ENCODE measurements around the gene PTPN2. TPM values are rescaled to one million over a fixed set of nuclear protein-coding genes. Genes with fewer than 3 reads are reported as not detected.
"Not testable (repeated sequence)": the region's sequence is repeated elsewhere in the genome, so short reads cannot be mapped to it uniquely, and the experiment has no call there.

Gene PTPN2
- polyA plus RNA-seq, 3 donors, result 27.6 to 32.4 (median 28.3) TPM

DNA sequence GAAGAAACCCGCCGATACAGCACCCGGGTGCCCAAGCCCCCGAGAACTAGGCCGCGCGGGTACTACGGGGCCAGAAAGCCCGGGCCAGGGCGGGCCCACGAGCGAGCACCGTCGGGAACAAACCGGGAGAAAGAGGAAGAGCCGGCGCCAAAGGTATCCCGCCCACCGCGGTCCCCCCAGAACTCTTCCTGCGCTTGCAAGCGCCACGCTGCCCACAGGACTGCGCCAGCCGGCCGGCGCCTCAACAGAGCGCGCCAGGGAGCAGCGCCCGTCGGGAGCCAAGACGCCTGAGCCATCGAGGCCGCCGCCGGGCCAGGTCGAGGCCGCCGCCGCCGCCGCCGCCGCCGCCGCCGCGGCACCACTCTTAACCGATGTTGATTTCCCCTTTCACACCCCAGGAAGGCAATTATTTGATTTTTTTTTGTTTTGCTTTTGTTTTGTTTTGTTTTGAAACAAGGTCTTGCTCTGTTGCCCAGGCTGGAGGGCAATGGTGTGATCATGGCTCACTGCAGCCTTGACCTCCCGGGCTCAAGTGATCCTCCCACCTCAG lies 12.8 kb upstream of the PTPN2 start:
- 5 to 14% (median 11%) methylated on average over 35 to 41 of the region's 51 CpGs for WGBS, 3 donors
- H3K27ac ChIP-seq (ENCODE audit: low read depth, low read length), result not testable (repeated sequence)

DNA sequence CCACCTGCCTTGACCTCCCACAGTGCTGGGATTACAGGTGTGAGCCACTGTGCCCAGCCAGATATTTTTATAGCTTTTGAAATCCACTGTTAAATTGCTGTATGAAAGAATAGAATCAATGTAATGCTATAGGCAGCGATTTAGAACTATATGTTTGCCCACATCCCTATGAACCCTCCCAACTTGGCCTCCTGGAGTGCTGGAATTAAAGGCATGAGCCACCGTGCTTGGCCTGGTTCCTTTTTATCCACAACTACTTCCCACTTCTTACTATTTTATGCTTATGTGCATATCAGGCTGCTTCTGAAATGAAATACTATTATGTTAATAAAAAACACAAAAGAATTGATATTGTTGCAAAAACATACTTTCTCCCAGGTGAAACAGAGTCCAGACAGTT lies 11.6 kb upstream of the PTPN2 start:
- 69 to 83% (median 78%) methylated on average over 2 of the region's 2 CpGs for WGBS, 3 donors
- no peak overlapping the region for H3K27ac ChIP-seq (ENCODE audit: low read depth, low read length)

DNA sequence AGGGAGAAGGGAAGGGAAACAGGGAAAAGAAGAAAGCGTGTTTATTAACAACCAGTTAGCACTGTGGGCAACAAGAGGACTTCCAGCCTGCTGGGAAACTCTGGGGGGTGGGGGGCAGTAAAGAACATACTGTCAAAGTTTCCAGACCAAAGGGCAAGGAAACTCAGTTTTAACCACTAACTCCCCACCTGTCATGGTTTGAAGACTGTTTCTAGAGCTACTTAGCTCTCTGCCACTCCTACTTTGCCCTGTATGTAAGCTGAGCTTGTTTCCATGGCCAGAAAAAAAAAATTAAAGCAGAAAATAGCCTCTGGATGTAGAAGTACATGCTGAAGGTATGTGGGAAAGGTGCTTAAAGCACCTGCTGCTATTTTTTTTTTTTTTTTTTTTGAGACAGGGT lies 11.0 kb upstream of the PTPN2 start:
- 92 to 94% (median 93%) methylated on average over 1 of the region's 1 CpG for WGBS, 3 donors
- no peak overlapping the region for H3K27ac ChIP-seq (ENCODE audit: low read depth, low read length)

GRCh38 chr18:12891561-12891960 lies 7.5 kb upstream of the PTPN2 start:
- no peak overlapping the region for H3K27ac ChIP-seq (ENCODE audit: low read depth, low read length)
- WGBS, 3 donors, result 78 to 88% (median 85%) methylated on average over 6 of the region's 6 CpGs

GRCh38 chr18:12890964-12891363 lies 6.9 kb upstream of the PTPN2 start:
- 89 to 94% (median 93%) methylated on average over 3 of the region's 3 CpGs for WGBS, 3 donors
- no peak overlapping the region for H3K27ac ChIP-seq (ENCODE audit: low read depth, low read length)

- 12 to 20% (median 17%) methylated on average over 2 of the region's 2 CpGs for WGBS, 3 donors
- no peak overlapping the region for H3K27ac ChIP-seq (ENCODE audit: low read depth, low read length)
Observed at GRCh38 chr18:12886498-12887126, 2.6 kb upstream of the PTPN2 start.

GRCh38 chr18:12885500-12885899 lies 1.5 kb upstream of the PTPN2 start:
- WGBS, 3 donors, result 60 to 76% (median 75%) methylated on average over 4 of the region's 4 CpGs
- H3K27ac ChIP-seq (ENCODE audit: low read depth, low read length), result no peak overlapping the region

GRCh38 chr18:12884406-12885323 lies 628 bp upstream of the PTPN2 start:
- no peak overlapping the region for H3K27ac ChIP-seq (ENCODE audit: low read depth, low read length)
- WGBS, 3 donors, result 10 to 16% (median 15%) methylated on average over 26 to 35 of the region's 35 CpGs

DNA sequence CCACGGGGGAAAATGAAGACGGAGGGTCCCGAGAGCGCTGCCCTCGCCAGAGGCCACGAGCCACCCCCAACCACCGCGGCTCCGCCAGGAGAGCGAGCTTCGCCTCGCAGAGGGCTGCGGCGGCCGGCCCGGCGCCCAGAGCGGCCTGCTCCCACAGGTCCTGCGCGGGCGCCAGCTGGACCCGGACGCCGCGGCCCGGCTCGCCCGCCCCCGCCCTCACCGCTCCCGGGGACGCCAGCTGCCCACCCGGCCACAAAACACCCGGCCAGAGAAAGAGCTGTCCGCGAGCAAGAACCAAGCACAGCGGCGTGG lies 709 bp downstream of the PTPN2 start:
- WGBS, 3 donors, result 0 to 1% (median 0%) methylated on average over 36 to 38 of the region's 38 CpGs
- H3K27ac ChIP-seq (ENCODE audit: low read depth, low read length), result peak overlapping the region; percentile 96

DNA sequence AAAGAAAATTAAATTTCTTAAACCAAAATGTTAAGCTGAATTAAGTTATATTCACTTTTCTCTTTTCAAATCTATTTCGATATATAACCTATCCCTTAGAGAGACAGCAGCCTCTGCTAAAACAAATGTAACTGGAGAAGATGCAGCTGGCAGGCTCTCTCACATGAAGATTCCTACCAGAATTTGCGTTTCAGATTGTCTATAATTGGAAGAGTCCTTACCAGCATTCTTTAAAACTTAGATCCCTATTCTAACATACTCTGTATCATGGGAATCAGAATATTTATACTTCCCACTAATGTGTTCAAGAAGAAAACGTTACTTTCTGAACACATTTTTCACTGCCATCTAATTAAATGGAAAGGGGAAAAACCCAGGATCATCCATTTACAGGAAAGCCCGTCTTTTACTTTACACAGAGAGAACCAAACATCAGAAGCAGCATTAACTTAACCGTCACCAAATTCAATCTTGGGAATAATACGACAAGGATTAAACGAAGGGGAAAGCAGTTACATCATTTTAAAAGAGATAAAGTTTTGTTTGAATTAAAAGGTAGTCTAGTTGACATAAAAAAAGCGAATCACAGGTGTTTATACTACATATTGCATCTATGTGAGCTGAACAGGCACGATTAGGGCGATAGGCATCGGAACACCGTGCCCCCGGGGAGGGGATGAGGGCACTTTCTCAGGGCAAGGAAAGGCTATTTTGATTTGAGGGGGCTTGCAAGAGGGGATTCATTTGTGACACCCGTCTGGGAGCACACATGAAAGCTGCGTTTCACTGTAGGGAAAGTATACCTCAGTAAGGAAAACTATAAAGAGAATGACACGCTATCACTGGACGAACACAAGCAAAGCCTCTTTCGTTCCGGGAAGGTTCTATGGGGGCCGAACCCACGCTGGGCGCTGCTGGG lies 1.3 kb downstream of the PTPN2 start:
- 6 to 9% (median 7%) methylated on average over 22 of the region's 22 CpGs for WGBS, 3 donors

GRCh38 chr18:12880541-12880910 lies 3.5 kb downstream of the PTPN2 start:
- H3K27ac ChIP-seq (ENCODE audit: low read depth, low read length), result no peak overlapping the region
- WGBS, 3 donors, result 57 to 75% (median 63%) methylated on average over 2 of the region's 2 CpGs

More for the DNA sequence above, 1.3 kb downstream of the PTPN2 start:
- H3K27ac ChIP-seq (ENCODE audit: low read depth, low read length), result peak overlapping the region; percentile 96

DNA sequence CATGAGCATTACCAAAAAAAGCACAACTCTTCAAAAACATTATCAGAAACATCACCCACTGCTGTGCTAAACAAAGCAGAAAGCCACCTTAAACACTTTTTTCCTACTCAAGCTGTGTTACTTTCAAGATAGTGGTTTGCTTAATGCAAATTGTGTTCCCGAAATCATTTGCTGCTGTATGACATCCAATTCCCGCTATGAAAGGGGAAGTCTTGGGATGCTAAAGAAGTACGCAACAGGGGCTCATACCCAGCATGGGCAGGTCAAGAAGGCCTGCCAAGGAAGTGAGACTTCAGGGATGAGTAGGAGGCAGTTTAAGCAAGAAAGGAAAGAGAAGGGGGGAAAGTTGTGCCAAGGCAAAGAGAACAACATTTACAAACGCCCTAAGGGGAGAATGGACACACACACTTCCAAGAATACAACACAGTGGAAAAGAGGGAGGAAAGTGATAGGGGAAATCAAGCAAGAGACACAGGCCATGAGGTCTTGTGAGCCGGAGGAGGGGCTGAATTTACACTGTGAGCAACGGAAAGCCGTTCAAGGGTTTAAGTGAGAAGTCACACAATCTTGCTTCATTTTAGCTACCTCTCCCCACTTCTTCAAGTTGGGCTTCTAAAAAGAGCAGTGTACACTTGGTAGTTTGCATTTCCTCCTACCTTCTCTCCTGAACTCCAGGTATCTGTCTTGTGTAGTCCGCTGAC lies 4.0 kb downstream of the PTPN2 start:
- no peak overlapping the region for H3K27ac ChIP-seq (ENCODE audit: low read depth, low read length)
- 48 to 72% (median 58%) methylated on average over 8 of the region's 8 CpGs for WGBS, 3 donors

- H3K27ac ChIP-seq (ENCODE audit: low read depth, low read length), result not testable (repeated sequence)
- 83% methylated on average over 1 of the region's 2 CpGs; no CpG with 5 or more reads in 2 of the 3 donors for whole genome bisulfite sequencing, 3 donors
Observed at GRCh38 chr18:12874992-12875391, 9.0 kb downstream of the PTPN2 start.

DNA sequence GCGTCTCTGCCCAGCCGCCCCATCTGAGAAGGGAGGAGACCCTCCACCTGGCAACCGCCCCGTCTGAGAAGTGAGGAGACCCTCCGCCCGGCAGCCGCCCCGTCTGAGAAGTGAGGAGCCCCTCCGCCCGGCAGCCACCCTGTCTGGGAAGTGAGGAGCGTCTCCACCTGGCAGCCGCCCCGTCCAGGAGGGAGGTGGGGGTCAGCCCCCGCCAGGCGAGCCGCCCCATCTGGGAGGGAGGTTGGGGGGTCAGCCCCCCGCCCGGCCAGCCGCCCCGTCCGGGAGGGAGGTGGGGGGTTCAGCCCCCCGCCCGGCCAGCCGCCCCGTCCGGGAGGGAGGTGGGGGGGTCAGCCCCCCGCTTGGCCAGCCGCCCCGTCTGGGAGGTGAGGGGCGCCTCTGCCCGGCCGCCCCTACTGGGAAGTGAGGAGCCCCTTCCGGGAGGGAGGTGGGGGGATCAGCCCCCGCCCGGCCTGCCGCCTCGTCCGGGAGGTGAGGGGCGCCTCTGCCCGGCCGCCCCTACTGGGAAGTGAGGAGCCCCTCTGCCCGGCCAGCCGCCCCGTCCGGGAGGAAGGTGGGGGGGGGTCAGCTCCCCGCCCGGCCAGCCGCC lies 10.0 kb downstream of the PTPN2 start:
- 93 to 99% (median 97%) methylated on average over 14 to 46 of the region's 48 CpGs for WGBS, 3 donors
- not testable (repeated sequence) for H3K27ac ChIP-seq (ENCODE audit: low read depth, low read length)

GRCh38 chr18:12872408-12872807 lies 11.6 kb downstream of the PTPN2 start:
- WGBS, 3 donors, result 57 to 89% (median 81%) methylated on average over 5 of the region's 5 CpGs
- no peak overlapping the region for H3K27ac ChIP-seq (ENCODE audit: low read depth, low read length)

DNA sequence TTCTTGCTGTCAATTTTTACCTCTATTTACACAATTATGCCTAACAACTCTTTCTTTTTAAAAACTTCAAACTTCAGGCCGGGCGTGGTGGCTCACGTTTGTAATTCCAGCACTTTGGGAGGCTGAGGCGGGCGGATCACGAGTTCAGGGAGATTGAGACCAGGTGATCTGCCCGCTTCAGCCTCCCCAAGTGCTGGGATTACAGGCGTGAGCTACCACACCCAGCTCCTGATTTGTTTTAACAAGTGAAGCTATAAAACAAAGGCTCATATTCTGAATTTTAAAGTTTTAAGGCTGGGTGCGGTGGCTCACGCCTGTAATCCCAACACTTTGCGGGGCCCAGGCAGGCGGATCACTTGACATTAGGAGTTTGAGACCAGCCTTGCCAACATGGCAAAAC lies 15.5 kb downstream of the PTPN2 start:
- H3K27ac ChIP-seq (ENCODE audit: low read depth, low read length), result no peak overlapping the region
- WGBS, 3 donors, result 95 to 97% (median 97%) methylated on average over 12 of the region's 12 CpGs

GRCh38 chr18:12867441-12868123 lies 16.5 kb downstream of the PTPN2 start:
- 76 to 86% (median 84%) methylated on average over 7 of the region's 7 CpGs for WGBS, 3 donors
- H3K27ac ChIP-seq (ENCODE audit: low read depth, low read length), result no peak overlapping the region
